Stomach (tissue), 9 donors: ENCODE results near the gene GPC6. TPM values are rescaled to one million over a fixed set of nuclear protein-coding genes. Genes with fewer than 3 reads are reported as not detected.
"Not testable (repeated sequence)": the region's sequence is repeated elsewhere in the genome, so short reads cannot be mapped to it uniquely, and the experiment has no call there.

Experiments
- DNase-seq, 2 donors: peaks; one replicate each; pipeline versions ENCODE4 v3.0.0 to v3.0.0-alpha.2; 2013 to 2019
- H3K27ac ChIP-seq, 5 donors: fragments of 200-600 bp in 4 of 5; sonication (generic) in 4 of 5; one replicate each; pipeline ENCODE4 v1.5.1; 2013 to 2019; ENCODE audit warnings: mild to moderate bottlenecking in 1 of 5, moderate library complexity in 1 of 5
- H3K27me3 ChIP-seq, 3 donors: fragments of 200-600 bp; sonication (generic); one replicate each; pipeline ENCODE4 v1.5.1; 2017 to 2019; ENCODE audit warnings: mixed run types in 1 of 3
- H3K36me3 ChIP-seq, 4 donors: fragments of 200-600 bp; sonication (generic); 1 replicate in 3 of 4; 2 replicates in 1 of 4; pipeline ENCODE4 v1.5.1; 2016 to 2019
- H3K4me1 ChIP-seq, 4 donors: fragments of 200-600 bp; sonication (generic); one replicate each; pipeline ENCODE4 v1.5.1; 2016 to 2019
- H3K4me3 ChIP-seq, 4 donors: fragments of 200-600 bp; sonication (generic) in 3 of 4; one replicate each; pipeline ENCODE4 v1.5.1; 2016 to 2019; ENCODE audit warnings: mild to moderate bottlenecking in 1 of 4
- H3K9me3 ChIP-seq, 4 donors: fragments of 200-600 bp; sonication (generic); one replicate each; pipeline ENCODE4 v1.5.1; 2016 to 2019
- CTCF ChIP-seq, 7 experiments: fragments of 450-650 bp in 4 of 7; fragments of 200-600 bp in 3 of 7; sonication (generic) in 3 of 7; IDR thresholded peaks; one replicate each; pipeline ENCODE4 v1.5.1; 2016 to 2019; ENCODE audit warnings: antibody characterized with exemption in 7 of 7, control low read depth in 2 of 7, mild to moderate bottlenecking in 1 of 7
- EP300 ChIP-seq: sonication (generic); formaldehyde crosslinking; IDR thresholded peaks from one replicate; pipeline ENCODE4 v1.6.1; 2017; ENCODE audit warnings: antibody characterized with exemption
- POLR2A ChIP-seq, 4 donors: fragments of 450-650 bp; IDR thresholded peaks; one replicate each; pipeline ENCODE4 v1.6.1; 2016; ENCODE audit warnings: antibody characterized with exemption in 4 of 4, control low read depth in 2 of 4, mild to moderate bottlenecking in 1 of 4, moderate library complexity in 1 of 4
- POLR2AphosphoS5 ChIP-seq, 3 donors: sonication (generic); formaldehyde crosslinking; IDR thresholded peaks; one replicate each; pipeline ENCODE4 v1.6.1; 2016; ENCODE audit warnings: antibody characterized with exemption in 3 of 3
- WGBS, 5 donors: extraction: QIAGEN DNeasy Blood & Tissue Kit in 3 of 5; methylation state at CpG; one replicate each; pipeline versions ENCODE4 v1.1.5 to v1.1.7; 2013 to 2018; 5-methylcytosine and 5-hydroxymethylcytosine counted together
- intact Hi-C: fragments of 100-400 bp; cut with DNase I; formaldehyde crosslinking; loops from one replicate; pipeline ENCODE4 v1.15.1; 2023; ENCODE audit warnings: low total_unique reads
- polyA plus RNA-seq, 3 donors: library from polyadenylated mRNA; stranded (reverse); fragments of 200-250 nt; gene quantifications; one replicate each; pipeline ENCODE4 v1.2.3, GENCODE V29; 2013
- total RNA-seq, 5 donors: library from RNA; depleted of rRNA; stranded (reverse); fragments of >200 nt; gene quantifications; one replicate each; pipeline versions ENCODE4 v1.1.0 to v1.2.3, GENCODE V29; 2014 to 2016
- donor health status: healthy with polysubstance abuse.
- donor health status: Bipolar disorder and iron deficiency.
- donor health status: healthy.

GPC6 gene
- total and polyA plus RNA-seq, 8 donors = 0.70 to 52.7 (median 5.6) TPM

GRCh38 chr13:94300401-94300800 is 1073.8 kb downstream of the GPC6 start:
- Histone ChIP-seq H3K27ac (no peak overlapping the region), H3K4me3 (no peak overlapping the region), H3K36me3 (no peaks in the 10 kb centered on the region), H3K27me3 (no peaks in the 10 kb centered on the region), H3K9me3 (no peaks in the 10 kb centered on the region), H3K4me1 (peaks cover 0 to 9% (median 3%) of the 10 kb centered on the region in 4 donors)
- no peak for DNase-seq
- 65 to 81% (median 71%) methylated on average over 4 of the region's 4 CpGs for WGBS, 5 donors
- TF ChIP-seq POLR2A (IDR thresholded peaks at IDR 0.05) (no peak), POLR2AphosphoS5 (IDR thresholded peaks at IDR 0.05) (no peak), EP300 (no peak), CTCF (IDR thresholded peaks at IDR 0.05) (no peak)
- intact Hi-C loops = no loop called here

- DNase-seq = no peak
- intact Hi-C loops = no loop called here
- no peak overlapping the region for H3K4me3 ChIP-seq
- 52 to 75% (median 65%) methylated on average over 1 of the region's 1 CpG for WGBS, 5 donors
- H3K27me3 ChIP-seq = no peaks in the 10 kb centered on the region
- H3K4me1 ChIP-seq = peaks cover 0 to 9% (median 4%) of the 10 kb centered on the region in 4 donors
- no peak overlapping the region for H3K27ac ChIP-seq
- H3K9me3 ChIP-seq = no peaks in the 10 kb centered on the region
- TF ChIP-seq POLR2AphosphoS5 (IDR thresholded peaks at IDR 0.05) = no peak
- no peak for TF ChIP-seq EP300
- TF ChIP-seq POLR2A (IDR thresholded peaks at IDR 0.05) = no peak
- no peak for TF ChIP-seq CTCF (IDR thresholded peaks at IDR 0.05)
- H3K36me3 ChIP-seq = no peaks in the 10 kb centered on the region
Observed at GRCh38 chr13:94301487-94301886, 1074.9 kb downstream of the GPC6 start.

GRCh38 chr13:94302847-94303565 is 1076.4 kb downstream of the GPC6 start:
- H3K4me1 ChIP-seq, H3K27me3 ChIP-seq, DNase-seq, H3K9me3 ChIP-seq, H3K27ac ChIP-seq, intact Hi-C loops, H3K36me3 ChIP-seq, H3K4me3 ChIP-seq: not testable (repeated sequence)
- 90 to 95% (median 91%) methylated on average over 18 to 20 of the region's 20 CpGs for WGBS, 5 donors

- no peak overlapping the region for H3K27ac ChIP-seq
- H3K4me1 ChIP-seq = peaks cover 0 to 9% (median 4%) of the 10 kb centered on the region in 4 donors
- DNase-seq = no peak
- H3K36me3 ChIP-seq = no peaks in the 10 kb centered on the region
- intact Hi-C loops = no loop called here
- H3K27me3 ChIP-seq = no peaks in the 10 kb centered on the region
- TF ChIP-seq CTCF (IDR thresholded peaks at IDR 0.05) = no peak
- TF ChIP-seq POLR2A (IDR thresholded peaks at IDR 0.05) = no peak
- no peak for TF ChIP-seq POLR2AphosphoS5 (IDR thresholded peaks at IDR 0.05)
- no peak for TF ChIP-seq EP300
- no peak overlapping the region for H3K4me3 ChIP-seq
- 48 to 64% (median 53%) methylated on average over 7 of the region's 7 CpGs for WGBS, 5 donors
- H3K9me3 ChIP-seq = no peaks in the 10 kb centered on the region
Observed at GRCh38 chr13:94303644-94304174, 1077.1 kb downstream of the GPC6 start.

- 23 to 44% (median 37%) methylated on average over 2 of the region's 2 CpGs for WGBS, 5 donors
- H3K27ac ChIP-seq = no peak overlapping the region
- H3K36me3 ChIP-seq = no peaks in the 10 kb centered on the region
- H3K4me3 ChIP-seq = no peak overlapping the region
- TF ChIP-seq EP300 = no peak
- TF ChIP-seq POLR2AphosphoS5 (IDR thresholded peaks at IDR 0.05) = no peak
- TF ChIP-seq CTCF (IDR thresholded peaks at IDR 0.05) = no peak
- no peak for TF ChIP-seq POLR2A (IDR thresholded peaks at IDR 0.05)
- intact Hi-C loops = no loop called here
- no peaks in the 10 kb centered on the region for H3K9me3 ChIP-seq
- no peaks in the 10 kb centered on the region for H3K27me3 ChIP-seq
- peaks cover 0 to 9% (median 4%) of the 10 kb centered on the region in 4 donors for H3K4me1 ChIP-seq
- DNase-seq = no peak
Observed at GRCh38 chr13:94305033-94305432, 1078.4 kb downstream of the GPC6 start.
